Left colon (tissue), 2 donors: Measurements from ENCODE around the gene ARHGEF12. TPM values are rescaled to one million over a fixed set of nuclear protein-coding genes. Genes with fewer than 3 reads are reported as not detected.

ENCODE experiments used
- ATAC-seq: fragments of 200-7000 bp; cut with Tn5 transposase; one replicate; pipeline ENCODE4 v1.9.1; 2020; ENCODE audit warnings: mild to moderate bottlenecking, moderate library complexity
- DNase-seq, 2 donors: peaks; one replicate each; pipeline ENCODE4 v3.0.0-alpha.2; 2020
- intact Hi-C, 2 donors: fragments of 100-400 bp; cut with DNase I in 1 of 2; cut with micrococcal nuclease in 1 of 2; formaldehyde crosslinking; loops; one replicate each; pipeline versions ENCODE4 v1.11.2 to v1.14.0; 2022; cut with DNase I, micrococcal nuclease
- total RNA-seq, 2 donors: library from RNA; stranded (reverse); fragmentation: NEBNext Ultra II Directional; extraction: Animal tissue kit (Norgen Biotek cat#: 25700); gene quantifications; one replicate each; pipeline ENCODE4 v1.2.1, GENCODE V29; 2021
- donor health status: DM: no; HTN: no; CAD: no.
- donor health status: DM: yes; HTN: yes; CAD: no.

Gene ARHGEF12
- total RNA-seq, 2 donors from 2014 or later = 99.1 to 107 TPM

- intact Hi-C loops = no loop called here
- no peak for DNase-seq
- ATAC-seq = peak; percentile 97
These were observed 36.1 kb downstream of the ARHGEF12 start for GRCh38 chr11:120372296-120372695.

GRCh38 chr11:120375076-120375475, 38.9 kb downstream of the ARHGEF12 start:
- DNase-seq = no peak
- ATAC-seq = no peak
- intact Hi-C loops = no loop called here

GRCh38 chr11:120376547-120377182, 40.5 kb downstream of the ARHGEF12 start:
- intact Hi-C loops = no loop called here
- DNase-seq = no peak
- ATAC-seq = peak; percentile 26

- no peak for ATAC-seq
- intact Hi-C loops = no loop called here
- no peak for DNase-seq
These were observed 42.3 kb downstream of the ARHGEF12 start for GRCh38 chr11:120378474-120378873.

GRCh38 chr11:120381401-120381800, 45.2 kb downstream of the ARHGEF12 start:
- ATAC-seq = no peak
- intact Hi-C loops = no loop called here
- no peak for DNase-seq

- DNase-seq = no peak
- ATAC-seq = no peak
- intact Hi-C loops = no loop called here
These were observed 47.4 kb downstream of the ARHGEF12 start for GRCh38 chr11:120383518-120384155.

GRCh38 chr11:120384476-120384875, 48.3 kb downstream of the ARHGEF12 start:
- intact Hi-C loops = no loop called here
- no peak for ATAC-seq

GRCh38 chr11:120385110-120385509, 48.9 kb downstream of the ARHGEF12 start:
- no peak for ATAC-seq
- intact Hi-C loops = no loop called here
- no peak for DNase-seq

More at GRCh38 chr11:120384476-120384875, 48.3 kb downstream of the ARHGEF12 start:
- DNase-seq = no peak

GRCh38 chr11:120385655-120386054, 49.4 kb downstream of the ARHGEF12 start:
- ATAC-seq = no peak
- intact Hi-C loops = no loop called here
- no peak for DNase-seq

GRCh38 chr11:120386318-120386717, 50.1 kb downstream of the ARHGEF12 start:
- intact Hi-C loops = no loop called here
- no peak for DNase-seq
- no peak for ATAC-seq

GRCh38 chr11:120386774-120387371, 50.7 kb downstream of the ARHGEF12 start:
- ATAC-seq (no peak), DNase-seq (no peak)
- intact Hi-C loops = no loop called here

- ATAC-seq (peak; percentile 44), DNase-seq (no peak)
- intact Hi-C loops = no loop called here
These were observed 52.0 kb downstream of the ARHGEF12 start for GRCh38 chr11:120388261-120388660.

GRCh38 chr11:120389693-120390584, 53.7 kb downstream of the ARHGEF12 start:
- intact Hi-C loops = loop anchor here in 1 of 2 donors (10.0 kb wide), 1 partner anchor 45 kb away; no protein-coding TSS in a partner anchor
- ATAC-seq (no peak), DNase-seq (no peak)

GRCh38 chr11:120390585-120390922, 54.3 kb downstream of the ARHGEF12 start:
- ATAC-seq (no peak), DNase-seq (no peak)
- intact Hi-C loops = loop anchor here in 1 of 2 donors (10.0 kb wide), 1 partner anchor 46 kb away; no protein-coding TSS in a partner anchor

GRCh38 chr11:120391292-120391691, 55.1 kb downstream of the ARHGEF12 start:
- ATAC-seq (peak; percentile 53), DNase-seq (no peak)
- intact Hi-C loops = loop anchor here in 1 of 2 donors (10.0 kb wide), 1 partner anchor 46 kb away; no protein-coding TSS in a partner anchor

GRCh38 chr11:120391854-120392253, 55.6 kb downstream of the ARHGEF12 start:
- intact Hi-C loops = loop anchor here in 1 of 2 donors (10.0 kb wide), 1 partner anchor 47 kb away; no protein-coding TSS in a partner anchor
- no peak for ATAC-seq
- DNase-seq = no peak

GRCh38 chr11:120392314-120392713, 56.1 kb downstream of the ARHGEF12 start:
- ATAC-seq (no peak), DNase-seq (no peak)
- intact Hi-C loops = loop anchor here in 1 of 2 donors (10.0 kb wide), 1 partner anchor 48 kb away; no protein-coding TSS in a partner anchor

- intact Hi-C loops = loop anchor here in 1 of 2 donors (10.0 kb wide), 1 partner anchor 48 kb away; no protein-coding TSS in a partner anchor
- DNase-seq = no peak
- no peak for ATAC-seq
These were observed 56.6 kb downstream of the ARHGEF12 start for GRCh38 chr11:120392793-120393192.

- ATAC-seq = no peak
- DNase-seq = no peak
- intact Hi-C loops = loop anchor here in 1 of 2 donors (10.0 kb wide), 1 partner anchor 49 kb away; no protein-coding TSS in a partner anchor
These were observed 57.9 kb downstream of the ARHGEF12 start for GRCh38 chr11:120394119-120394518.
